HG02642 (cell line): ENCODE results near the gene NGRN.
"Not testable (repeated sequence)": the region's sequence is repeated elsewhere in the genome, so short reads cannot be mapped to it uniquely, and the experiment has no call there.

Source experiments
- ATAC-seq: cut with Tn5 transposase; IDR thresholded peaks from one replicate; pipeline ENCODE4 v1.9.1; 2021; ENCODE audit warnings: mild to moderate bottlenecking; ENCODE audit not compliant: unreplicated experiment, poor library complexity

Gene NGRN

DNA sequence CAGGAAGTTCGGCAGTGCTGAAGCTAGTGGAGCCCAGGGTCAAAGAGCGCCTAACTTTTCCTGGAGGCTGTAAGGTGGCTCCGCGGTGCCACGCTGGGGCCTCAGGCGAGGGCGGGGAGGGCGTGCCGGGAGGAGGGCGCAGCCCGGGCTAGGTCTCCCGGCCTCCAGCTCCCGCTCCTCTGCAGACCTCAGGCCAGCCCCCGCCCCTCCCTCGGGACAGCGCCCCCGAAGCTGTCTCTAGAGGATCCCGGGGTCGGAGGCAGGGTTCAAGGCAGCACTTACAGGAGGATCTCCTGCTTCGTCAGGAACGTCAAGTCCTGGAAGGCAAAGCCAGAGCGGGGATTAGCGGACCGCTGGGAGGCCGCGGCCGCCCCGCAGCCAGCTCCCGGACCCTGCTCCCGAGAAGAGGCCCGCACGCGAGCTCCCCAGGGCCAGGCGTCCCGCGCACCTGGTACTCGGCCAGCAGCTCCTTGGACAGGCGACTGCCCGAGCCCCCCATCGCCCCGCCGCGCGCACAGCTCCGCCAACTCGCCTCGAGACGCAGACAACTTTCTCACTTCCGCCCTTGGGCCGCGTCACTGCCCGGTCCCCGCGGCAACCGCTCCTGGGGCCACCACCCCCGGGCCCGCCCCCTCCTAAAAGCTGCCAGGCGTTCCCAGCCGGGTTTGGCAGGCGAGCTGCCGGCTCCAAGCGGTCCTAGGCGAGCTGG is 31.9 kb upstream of the NGRN start, which contains the start of gene CIB1:
Gene CIB1, minus strand, starts transcription at position 555 of the 709 bp plus-strand sequence. Its CDS starts 56 bp downstream, at position 499.
- ATAC-seq: peak; percentile 93

DNA sequence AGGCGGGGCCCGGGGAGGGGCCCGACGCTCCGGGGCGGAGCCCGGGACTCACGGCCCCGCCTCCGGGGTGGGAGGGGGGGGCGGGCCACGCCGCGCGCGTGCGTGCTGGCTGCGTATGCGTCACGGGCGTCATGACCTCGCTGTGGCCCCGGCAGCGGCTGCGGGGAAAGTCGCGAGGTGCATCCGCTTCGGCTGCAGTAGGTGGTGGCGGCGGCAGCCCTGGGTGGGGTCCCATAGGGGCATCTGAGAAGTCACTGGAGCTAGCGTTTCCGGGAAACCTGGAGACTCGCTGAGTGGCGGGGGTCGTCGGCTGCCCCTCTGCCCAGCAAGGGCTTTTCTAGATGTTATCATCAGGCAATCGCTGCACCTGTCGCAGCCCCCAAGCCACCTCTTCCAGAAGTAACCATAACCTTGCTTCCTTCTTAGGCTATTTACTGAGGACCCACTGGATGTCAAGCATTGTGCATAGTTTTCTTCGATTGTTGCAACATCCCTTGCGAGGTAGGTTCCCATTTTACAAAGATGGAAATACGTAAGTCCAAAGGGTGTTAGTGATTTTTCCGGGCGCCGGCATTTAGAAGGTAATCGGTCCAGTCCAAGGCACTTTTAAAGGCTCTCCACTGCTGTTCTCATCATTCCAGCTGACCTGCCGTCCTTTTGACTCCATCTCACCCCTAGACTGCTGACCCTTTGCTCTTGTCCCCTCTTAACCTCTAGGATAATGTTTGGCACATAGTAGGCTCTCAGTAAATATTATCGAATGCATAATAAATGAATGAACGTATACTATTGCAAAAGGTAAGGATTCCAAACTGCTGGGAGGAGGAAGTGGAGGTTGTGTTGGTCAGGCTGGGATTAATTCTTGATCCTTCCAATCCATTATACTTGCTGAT is 31.1 kb upstream of the NGRN start, which contains the start of gene GDPGP1:
Gene GDPGP1, plus strand, starts transcription at position 114 of the 893 bp plus-strand sequence. CDS start 6,700 bp downstream, outside the sequence.
- peak; percentile 72 for ATAC-seq

DNA sequence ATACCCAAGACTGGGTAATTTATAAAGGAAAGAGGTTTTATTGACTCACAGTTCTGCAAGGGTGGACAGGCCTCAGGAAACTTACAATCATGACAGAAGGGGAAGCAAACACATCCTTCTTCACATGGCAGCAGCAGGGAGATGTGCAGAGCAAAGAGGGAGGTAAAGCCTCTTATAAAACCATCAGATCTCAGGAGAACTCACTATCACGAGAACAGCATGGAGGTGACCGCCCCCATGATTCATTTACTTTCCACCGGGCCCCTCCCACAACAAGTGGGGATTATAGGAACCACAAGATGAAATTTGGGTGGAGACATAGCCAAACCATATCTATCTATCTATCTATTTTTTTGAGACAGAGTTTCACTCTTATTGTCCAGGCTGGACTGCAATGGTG is 26.1 kb upstream of the NGRN start:
- no peak for ATAC-seq

DNA sequence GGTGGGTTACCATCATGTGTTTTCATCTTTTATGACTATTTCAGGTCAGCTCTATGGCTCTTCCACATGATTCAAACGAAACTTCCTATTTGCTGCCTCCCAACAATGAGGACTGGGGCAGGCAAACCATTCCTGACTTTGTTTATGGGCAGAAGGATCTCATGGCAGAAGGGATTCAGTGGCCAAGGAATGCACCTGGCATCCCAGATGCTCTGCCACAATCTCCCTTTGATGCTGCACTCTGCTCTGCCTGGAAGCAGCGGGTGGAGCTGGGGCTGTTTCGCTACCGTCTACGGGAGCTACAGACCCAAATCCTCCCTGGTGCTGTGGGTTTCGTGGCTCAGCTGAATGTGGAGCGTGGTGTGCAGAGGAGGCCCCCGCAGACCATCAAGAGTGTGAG is 24.6 kb upstream of the NGRN start:
- ATAC-seq: no peak

DNA sequence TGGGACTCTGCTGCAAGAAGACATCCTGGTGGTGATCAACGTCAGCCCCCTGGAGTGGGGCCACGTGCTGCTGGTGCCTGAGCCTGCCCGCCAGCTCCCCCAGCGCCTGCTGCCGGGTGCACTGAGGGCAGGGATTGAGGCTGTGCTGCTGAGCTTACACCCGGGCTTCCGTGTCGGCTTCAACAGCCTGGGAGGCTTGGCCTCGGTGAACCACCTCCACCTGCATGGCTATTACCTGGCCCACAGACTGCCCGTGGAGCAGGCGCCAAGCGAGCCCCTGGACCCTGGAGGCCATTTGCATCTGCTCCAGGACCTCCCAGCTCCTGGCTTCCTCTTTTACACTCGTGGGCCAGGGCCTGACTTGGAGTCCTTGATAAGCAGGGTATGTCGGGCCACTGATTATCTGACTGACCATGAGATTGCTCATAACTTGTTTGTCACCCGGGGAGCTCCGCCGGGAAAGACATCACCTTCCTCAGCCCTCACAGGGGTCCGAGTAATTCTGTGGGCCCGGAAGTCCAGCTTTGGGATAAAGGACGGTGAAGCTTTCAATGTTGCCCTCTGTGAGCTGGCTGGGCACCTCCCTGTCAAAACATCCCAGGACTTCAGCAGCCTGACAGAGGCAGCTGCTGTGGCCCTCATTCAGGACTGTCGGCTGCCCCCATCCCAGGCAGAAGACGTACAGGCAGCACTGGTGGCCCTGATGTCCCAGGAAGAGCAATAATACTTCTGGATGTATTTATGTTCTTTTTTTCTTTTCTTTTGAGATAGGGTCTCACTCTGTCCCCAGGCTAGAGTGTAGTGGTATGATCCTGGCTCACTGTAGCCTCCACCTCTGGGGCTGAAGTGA is 23.9 kb upstream of the NGRN start:
- ATAC-seq: no peak

DNA sequence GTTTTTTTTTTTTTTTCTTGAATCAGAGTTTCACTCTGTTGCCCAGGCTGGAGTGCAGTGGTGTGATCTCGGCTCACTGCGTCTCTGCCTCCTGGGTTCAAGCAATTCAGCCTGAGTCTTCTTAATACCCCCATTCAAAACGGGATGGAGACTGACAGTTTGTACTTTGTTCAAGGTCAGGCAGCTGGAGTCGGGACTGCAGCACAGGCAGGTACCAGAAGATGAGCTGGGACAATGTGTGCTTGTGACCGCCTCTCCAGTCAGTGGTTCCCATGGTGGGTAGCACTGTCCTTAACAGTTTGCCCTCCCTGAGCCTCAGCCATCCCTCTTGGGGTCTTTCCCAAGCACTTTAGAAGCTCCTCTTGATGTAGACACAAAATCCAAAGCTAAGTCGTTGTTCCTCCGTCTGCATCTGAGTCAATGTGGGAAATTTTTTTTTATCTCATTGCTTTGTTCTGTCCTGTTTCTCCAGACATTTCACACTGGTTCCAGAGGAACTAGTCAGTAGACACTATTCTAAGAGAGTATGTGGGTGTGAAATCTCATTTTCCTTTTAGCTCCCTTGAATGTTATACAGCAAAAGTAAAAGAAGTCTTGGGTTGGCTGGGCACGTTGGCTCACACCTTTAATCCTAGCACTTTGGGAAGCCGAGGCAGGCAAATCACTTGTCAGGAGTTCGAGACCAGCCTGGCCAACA is 21.4 kb upstream of the NGRN start:
- no peak for ATAC-seq

DNA sequence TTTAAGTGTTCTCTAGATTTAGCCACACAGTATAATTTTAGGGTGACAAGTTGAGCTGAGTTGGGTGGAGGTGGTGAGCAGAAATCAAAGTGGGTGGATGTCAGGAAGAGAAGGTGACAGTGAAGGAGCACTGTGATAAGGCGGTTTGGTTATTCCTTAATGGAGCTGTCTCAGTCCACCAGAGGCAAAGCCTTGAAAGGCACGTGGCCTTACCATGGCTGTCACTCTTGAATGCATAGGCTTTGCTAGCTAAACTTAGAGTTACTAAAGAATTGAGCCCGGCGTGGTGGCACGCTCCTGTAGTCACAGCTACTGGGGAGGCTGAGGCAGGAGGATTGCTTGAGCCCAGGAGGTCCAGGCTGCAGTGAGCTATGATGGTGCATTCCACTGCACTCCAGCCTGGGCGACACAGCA is 16.7 kb upstream of the NGRN start:
- no peak for ATAC-seq

DNA sequence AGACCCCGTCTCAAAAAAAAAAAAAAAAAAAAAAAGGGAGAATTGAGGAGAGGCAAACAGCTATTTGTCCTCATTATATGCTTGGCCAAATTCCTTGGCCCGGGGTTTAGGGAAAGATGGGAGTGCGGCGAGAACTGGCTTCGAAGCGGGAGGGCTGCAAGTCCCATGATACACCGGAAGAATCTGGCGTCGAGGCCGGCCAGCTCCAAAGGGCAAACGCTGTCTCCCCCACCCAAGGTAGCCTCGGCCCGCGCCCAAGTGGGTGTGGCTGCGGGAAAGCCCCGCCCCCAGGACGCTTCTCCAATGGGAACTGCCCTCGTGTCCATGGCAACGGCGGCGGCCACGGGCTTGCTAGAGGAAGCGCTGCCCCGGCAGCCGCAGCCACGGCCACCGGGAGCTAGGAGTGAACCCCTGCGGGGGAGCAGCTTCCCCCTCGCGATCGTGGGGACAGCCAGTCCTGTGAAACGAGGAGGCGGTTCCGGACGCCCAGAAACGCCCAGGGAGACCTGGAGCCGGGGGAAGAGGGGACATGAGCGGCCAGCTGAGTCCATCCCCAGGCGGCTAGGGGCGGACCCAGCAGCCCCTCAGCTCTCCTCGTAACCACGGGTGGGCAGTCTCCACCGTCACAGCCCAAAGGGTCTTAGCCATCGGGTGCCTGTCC is 16.1 kb upstream of the NGRN start, which contains the start of gene TTLL13:
Gene TTLL13, plus strand, starts transcription at position 354 of the 661 bp plus-strand sequence. CDS start 1,075 bp downstream, outside the sequence.
- ATAC-seq: peak; percentile 80

DNA sequence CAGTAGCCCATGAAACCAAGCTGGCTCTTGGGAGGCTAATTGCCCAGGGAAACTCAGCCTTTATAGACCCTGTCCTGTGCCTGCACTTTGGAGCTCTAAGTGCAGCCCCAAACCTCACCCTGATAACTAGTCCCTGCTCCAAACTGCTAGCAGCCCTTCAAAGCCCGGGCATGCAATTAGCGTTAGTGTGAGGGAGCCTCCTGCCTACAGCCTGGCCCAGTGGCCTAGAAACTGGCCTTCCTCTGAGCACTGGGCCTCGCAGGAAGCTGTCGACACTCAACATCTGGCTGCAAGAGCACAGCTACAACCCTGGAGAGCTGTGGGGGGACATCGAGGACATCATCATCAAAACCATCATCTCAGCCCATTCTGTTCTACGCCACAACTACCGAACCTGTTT is 7.7 kb upstream of the NGRN start:
- ATAC-seq: no peak

DNA sequence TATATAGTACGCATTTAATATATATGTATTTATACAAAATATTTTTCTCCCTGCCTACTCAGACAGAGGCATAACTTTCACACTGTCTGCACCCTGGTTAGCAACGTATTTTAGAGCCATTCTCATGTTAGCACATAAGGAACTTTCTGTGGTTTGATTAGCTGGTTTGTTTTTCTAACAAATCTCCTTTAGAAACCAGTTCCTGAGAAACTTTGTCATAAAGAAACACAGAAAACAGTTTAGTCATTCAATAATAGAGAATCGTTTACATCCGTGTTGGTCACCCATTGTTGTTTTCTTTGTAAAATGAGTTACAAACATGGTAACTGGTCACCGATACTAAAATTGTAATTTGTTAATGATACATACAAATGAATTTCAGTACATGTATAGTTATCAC is 5.9 kb upstream of the NGRN start:
- ATAC-seq: no peak

DNA sequence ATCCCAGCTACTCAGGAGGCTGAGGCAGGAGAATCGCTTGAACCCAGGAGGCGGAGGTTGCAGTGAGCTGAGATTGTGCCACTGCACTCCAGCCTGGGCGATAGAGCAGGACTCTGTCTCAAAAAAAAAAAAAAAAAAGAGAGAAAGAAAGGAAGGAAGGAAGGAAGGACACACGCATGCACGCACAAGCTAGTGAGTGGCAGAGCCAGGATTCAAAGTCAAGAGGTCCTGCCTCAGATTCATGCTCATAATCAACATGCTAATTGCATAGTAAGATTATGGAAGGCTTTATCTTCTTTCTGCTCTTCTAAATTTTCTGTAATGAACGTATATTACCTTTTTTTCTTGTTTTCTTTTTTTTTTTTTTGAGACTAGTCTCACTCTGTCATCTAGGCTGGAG is 4.7 kb upstream of the NGRN start:
- not testable (repeated sequence) for ATAC-seq

DNA sequence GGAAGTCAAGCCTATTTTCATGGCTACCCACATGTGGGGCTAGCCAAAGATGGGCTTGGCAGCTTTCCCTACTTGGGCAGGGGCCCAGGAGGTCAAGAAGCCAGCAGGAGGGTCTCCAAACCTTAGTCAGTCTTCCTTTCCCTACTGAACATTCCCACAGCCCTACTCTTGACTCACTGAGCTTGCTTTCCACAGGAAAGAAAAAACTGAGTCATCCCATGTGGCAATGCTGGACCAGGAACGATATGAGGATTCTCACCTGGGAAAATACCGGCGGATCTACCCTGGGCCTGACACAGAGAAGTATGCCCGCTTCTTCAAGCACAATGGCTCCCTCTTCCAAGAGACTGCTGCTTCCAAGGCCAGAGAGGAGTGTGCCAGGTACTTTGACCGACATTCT is 3.7 kb upstream of the NGRN start:
- no peak for ATAC-seq

DNA sequence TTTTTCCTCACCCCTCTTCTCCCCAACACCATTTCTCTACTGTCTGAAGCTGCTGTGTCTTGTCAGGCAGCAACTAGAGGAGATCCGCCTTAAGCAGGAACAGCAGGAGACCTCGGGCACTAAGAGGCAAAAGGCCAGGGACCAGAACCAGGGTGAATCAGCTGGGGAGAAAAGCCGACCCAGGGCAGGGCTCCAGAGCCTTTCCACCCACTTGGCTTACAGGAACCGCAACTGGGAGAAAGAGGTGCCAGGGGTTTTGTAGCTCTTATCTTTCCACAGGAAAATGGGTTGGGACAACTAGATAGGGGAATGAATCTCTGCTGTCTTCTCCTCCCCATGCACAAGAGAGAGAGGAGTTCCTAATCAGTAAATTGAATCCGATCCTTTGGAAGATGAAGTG is 3.0 kb upstream of the NGRN start:
- ATAC-seq: no peak

DNA sequence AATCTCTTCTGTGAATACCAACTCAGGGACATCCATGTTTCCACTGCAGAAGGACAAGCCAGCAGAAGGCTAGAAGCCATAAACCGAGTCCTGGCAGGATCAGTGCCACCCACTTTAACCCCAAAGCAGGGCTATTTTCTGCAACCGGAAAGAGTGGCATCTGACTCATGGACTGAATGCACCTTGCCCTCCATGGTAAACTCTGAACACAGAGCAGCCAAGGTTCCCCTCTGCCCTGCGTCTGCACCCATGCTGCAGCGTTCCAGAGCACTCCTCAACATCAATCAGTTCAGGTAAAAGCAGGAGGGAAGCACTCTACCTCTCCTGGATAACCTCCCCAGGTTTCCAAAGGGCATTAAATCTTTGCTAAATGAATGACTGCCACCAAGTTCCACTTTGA is 801 bp upstream of the NGRN start:
- ATAC-seq: no peak

DNA sequence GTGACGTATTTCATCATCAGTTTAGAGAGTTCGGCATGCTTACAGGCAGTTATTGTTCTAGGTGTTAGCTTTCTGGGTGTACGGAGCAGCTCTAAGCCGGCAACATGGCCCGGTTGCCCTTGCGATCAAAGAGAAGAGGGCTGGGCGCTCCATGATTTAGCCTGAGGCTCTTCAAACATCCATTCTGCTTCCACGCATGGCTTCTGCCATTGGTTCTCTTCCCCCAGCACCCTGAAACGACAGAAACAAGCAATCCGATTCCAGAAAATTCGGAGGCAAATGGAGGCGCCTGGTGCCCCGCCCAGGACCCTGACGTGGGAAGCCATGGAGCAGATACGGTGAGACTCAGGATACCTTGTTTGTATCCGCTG is 574 bp downstream of the NGRN start:
- ATAC-seq: peak; percentile 14

DNA sequence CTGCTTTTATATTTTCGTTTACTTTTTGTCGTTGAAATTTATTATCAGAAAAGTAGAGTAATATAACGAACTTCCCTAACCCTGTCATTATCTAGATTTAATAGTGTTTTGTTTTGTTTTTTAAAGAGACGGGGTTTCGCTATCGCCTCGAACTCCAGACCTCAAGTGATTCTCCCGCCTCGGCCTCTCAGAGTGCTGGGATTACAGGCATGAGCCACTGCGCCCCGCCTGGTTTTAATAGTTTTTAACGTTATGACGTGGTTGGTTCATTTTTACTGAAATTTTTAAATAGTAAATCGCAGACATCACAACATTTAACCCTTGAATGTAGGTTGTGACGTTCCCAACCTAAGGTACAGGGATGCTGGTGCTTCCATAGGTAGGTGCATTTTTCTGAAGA is 1.0 kb downstream of the NGRN start:
- no peak for ATAC-seq

DNA sequence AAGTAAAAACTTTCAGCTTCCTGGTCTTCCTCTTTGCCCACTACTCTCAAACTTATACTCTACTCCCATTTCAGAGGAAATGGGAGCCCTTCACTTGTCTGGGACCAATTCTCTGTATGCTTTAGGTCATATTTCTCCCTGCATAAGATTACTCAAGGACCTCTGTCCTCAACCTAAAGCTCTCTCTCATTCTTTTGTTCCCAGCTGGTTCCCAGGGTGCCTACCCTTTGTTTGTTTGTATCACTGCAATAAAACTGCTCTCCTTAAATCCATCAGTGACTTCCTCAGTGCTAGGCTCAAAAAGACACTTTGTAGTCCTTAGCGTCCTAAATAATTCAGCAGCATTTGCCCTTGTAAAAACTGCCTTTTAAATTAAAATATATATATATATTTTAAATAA is 2.9 kb downstream of the NGRN start:
- no peak for ATAC-seq

DNA sequence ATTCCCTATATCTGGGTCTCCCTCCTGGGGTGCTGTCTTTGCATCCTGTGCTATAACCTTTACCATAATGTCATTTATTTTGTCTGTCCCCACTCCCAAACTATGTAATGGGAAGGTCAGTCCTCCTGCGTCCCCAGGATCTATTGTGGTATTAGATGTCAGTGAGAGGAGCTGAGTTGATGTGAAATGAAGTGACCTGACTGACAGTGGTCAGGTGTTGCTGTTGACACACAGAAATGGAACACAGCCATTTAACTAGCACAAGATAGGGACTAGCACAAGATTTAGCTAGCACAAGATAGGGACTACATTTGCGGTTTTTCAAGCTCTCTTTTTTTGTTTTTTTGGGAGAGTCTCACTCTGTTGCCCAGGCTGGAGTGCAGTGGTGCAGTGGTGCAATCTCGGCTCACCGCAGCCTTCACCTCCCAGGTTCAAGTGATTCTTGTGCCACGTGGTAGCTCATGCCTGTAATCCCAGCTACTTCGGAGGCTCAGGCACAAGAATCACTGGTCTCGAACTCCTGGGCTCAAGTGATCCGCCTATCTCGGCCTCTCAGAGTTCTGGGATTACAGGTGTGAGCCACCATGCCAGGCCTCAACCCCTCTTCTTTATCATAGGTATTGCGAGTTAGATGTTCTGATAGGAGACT is 5.2 kb downstream of the NGRN start:
- ATAC-seq: no peak
